NCI-H2081 (cell line): ENCODE measurements around the gene KIF23.
A peak's percentile ranks its signal among the peaks of the same experiment; 100 is the strongest.

Experiments
- DNase-seq, 2 experiments: peaks; one replicate each; lab custom pipeline; 2025; lab: John Stamatoyannopoulos, UW

The KIF23 gene

GRCh38 chr15:69394556-69395282, 19.4 kb upstream of the KIF23 start:
- DNase-seq = peak; percentile 59 to 71

- no peak for DNase-seq
Observed at GRCh38 chr15:69395460-69395859, 18.7 kb upstream of the KIF23 start.

- no peak for DNase-seq
Observed at GRCh38 chr15:69395991-69396390, 18.2 kb upstream of the KIF23 start.

GRCh38 chr15:69398491-69398891, 15.7 kb upstream of the KIF23 start:
- DNase-seq = no peak

GRCh38 chr15:69400850-69401249, 13.3 kb upstream of the KIF23 start:
- DNase-seq = no peak

- no peak for DNase-seq
Observed at GRCh38 chr15:69402816-69403215, 11.3 kb upstream of the KIF23 start.

GRCh38 chr15:69403594-69403993, 10.6 kb upstream of the KIF23 start:
- no peak for DNase-seq

- no peak for DNase-seq
Observed at GRCh38 chr15:69405110-69405509, 9.0 kb upstream of the KIF23 start.

GRCh38 chr15:69407719-69408400, 6.3 kb upstream of the KIF23 start:
- DNase-seq = no peak

GRCh38 chr15:69408841-69409240, 5.3 kb upstream of the KIF23 start:
- DNase-seq = no peak

- DNase-seq = peak in 1 of 2 experiments; percentile 54
Observed at GRCh38 chr15:69410248-69410874, 3.8 kb upstream of the KIF23 start.

GRCh38 chr15:69412274-69412673, 1.9 kb upstream of the KIF23 start:
- DNase-seq = no peak

GRCh38 chr15:69412701-69413100, 1.4 kb upstream of the KIF23 start:
- DNase-seq = no peak

- DNase-seq = no peak
Observed at GRCh38 chr15:69414701-69415167, 585 bp downstream of the KIF23 start.

- no peak for DNase-seq
Observed at GRCh38 chr15:69415381-69415780, 1.2 kb downstream of the KIF23 start.

GRCh38 chr15:69417581-69417980, 3.4 kb downstream of the KIF23 start:
- DNase-seq = no peak

- DNase-seq = no peak
Observed at GRCh38 chr15:69421498-69421897, 7.3 kb downstream of the KIF23 start.

GRCh38 chr15:69422336-69422895, 8.3 kb downstream of the KIF23 start:
- DNase-seq = no peak

GRCh38 chr15:69424001-69424400, 9.9 kb downstream of the KIF23 start:
- no peak for DNase-seq

GRCh38 chr15:69424748-69425413, 10.7 kb downstream of the KIF23 start:
- DNase-seq = no peak

- DNase-seq = no peak
Observed at GRCh38 chr15:69433831-69434230, 19.7 kb downstream of the KIF23 start.

- DNase-seq = no peak
Observed at GRCh38 chr15:69434238-69434637, 20.1 kb downstream of the KIF23 start.
